Osteocyte (in vitro differentiated cells): Measurements from ENCODE around the gene CPNE7. TPM values are rescaled to one million over a fixed set of nuclear protein-coding genes. Genes with fewer than 3 reads are reported as not detected.

Source experiments
- DNase-seq: peaks from one replicate; pipeline ENCODE4 v3.0.0; 2021; ENCODE audit warnings: mixed read lengths; ENCODE audit not compliant: unreplicated experiment; ENCODE audit errors: extremely low spot score
- H3K27ac Mint-ChIP-seq: one replicate; pipeline ENCODE4 v1.8.0; 2021; ENCODE audit warnings: mild to moderate bottlenecking, mixed read lengths; ENCODE audit not compliant: unreplicated experiment
- H3K27me3 Mint-ChIP-seq: one replicate; pipeline ENCODE4 v1.8.0; 2021; ENCODE audit warnings: mixed read lengths; ENCODE audit not compliant: unreplicated experiment
- H3K36me3 Mint-ChIP-seq: one replicate; pipeline ENCODE4 v1.8.0; 2021; ENCODE audit warnings: mixed read lengths; ENCODE audit not compliant: unreplicated experiment
- H3K4me1 Mint-ChIP-seq: one replicate; pipeline ENCODE4 v1.8.0; 2021; ENCODE audit warnings: mixed read lengths; ENCODE audit not compliant: unreplicated experiment
- H3K4me3 Mint-ChIP-seq: one replicate; pipeline ENCODE4 v1.8.0; 2021; ENCODE audit warnings: mild to moderate bottlenecking, moderate library complexity, mixed read lengths; ENCODE audit not compliant: unreplicated experiment
- H3K9me3 Mint-ChIP-seq: one replicate; pipeline ENCODE4 v1.8.0; 2021; ENCODE audit warnings: mixed read lengths; ENCODE audit not compliant: unreplicated experiment
- total RNA-seq: library from RNA; stranded (reverse); gene quantifications from 2 replicates; pipeline ENCODE4 v1.2.1, GENCODE V29; 2021
- TF ChIP-seq, protein P1 (sequence below): fragments of 200-600 bp; sonication (generic); IDR thresholded peaks from 2 replicates; pipeline ENCODE4 v1.5.0; 2021; ENCODE audit warnings: antibody characterized with exemption, mild to moderate bottlenecking, moderate library complexity

The CPNE7 gene
- total RNA-seq, 1 donor from 2014 or later: 19.7 TPM

DNA sequence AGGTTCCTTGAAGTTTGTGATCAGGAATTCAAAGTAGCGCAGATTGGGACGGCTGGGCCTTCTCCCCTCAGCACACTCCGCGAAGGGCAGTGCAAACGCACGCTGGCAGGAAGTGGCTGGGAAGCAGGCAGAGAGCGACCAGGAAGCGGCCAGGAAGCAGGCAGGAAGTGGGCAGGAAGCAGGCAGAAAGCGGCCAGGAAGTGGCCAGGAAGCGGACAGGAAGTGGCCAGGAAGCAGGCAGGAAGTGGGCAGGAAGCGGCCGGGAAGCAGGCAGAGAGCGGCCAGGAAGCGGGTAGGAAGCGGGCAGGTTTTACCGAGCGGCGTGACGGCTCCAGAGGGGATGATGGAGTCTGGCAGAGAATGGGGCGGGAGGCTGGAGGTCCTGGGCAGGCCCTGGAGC, 41.1 kb downstream of the CPNE7 start:
- no peak overlapping the region for H3K4me3 Mint-ChIP-seq
- H3K4me1 Mint-ChIP-seq: peaks cover 6% of the 10 kb centered on the region
- no peak overlapping the region for H3K27ac Mint-ChIP-seq
- no peaks in the 10 kb centered on the region for H3K36me3 Mint-ChIP-seq
- no peaks in the 10 kb centered on the region for H3K9me3 Mint-ChIP-seq
- H3K27me3 Mint-ChIP-seq: no peaks in the 10 kb centered on the region
- no peak for DNase-seq
- TF ChIP-seq, protein P1, sequence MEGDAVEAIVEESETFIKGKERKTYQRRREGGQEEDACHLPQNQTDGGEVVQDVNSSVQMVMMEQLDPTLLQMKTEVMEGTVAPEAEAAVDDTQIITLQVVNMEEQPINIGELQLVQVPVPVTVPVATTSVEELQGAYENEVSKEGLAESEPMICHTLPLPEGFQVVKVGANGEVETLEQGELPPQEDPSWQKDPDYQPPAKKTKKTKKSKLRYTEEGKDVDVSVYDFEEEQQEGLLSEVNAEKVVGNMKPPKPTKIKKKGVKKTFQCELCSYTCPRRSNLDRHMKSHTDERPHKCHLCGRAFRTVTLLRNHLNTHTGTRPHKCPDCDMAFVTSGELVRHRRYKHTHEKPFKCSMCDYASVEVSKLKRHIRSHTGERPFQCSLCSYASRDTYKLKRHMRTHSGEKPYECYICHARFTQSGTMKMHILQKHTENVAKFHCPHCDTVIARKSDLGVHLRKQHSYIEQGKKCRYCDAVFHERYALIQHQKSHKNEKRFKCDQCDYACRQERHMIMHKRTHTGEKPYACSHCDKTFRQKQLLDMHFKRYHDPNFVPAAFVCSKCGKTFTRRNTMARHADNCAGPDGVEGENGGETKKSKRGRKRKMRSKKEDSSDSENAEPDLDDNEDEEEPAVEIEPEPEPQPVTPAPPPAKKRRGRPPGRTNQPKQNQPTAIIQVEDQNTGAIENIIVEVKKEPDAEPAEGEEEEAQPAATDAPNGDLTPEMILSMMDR: no peak

GRCh38 chr16:89617036-89617435, 41.5 kb downstream of the CPNE7 start:
- Mint-ChIP-seq H3K9me3 (no peaks in the 10 kb centered on the region), H3K36me3 (no peaks in the 10 kb centered on the region), H3K27me3 (no peaks in the 10 kb centered on the region), H3K27ac (no peak overlapping the region), H3K4me3 (no peak overlapping the region), H3K4me1 (peaks cover 6% of the 10 kb centered on the region)
- TF ChIP-seq, protein P1: no peak
- DNase-seq: no peak

DNA sequence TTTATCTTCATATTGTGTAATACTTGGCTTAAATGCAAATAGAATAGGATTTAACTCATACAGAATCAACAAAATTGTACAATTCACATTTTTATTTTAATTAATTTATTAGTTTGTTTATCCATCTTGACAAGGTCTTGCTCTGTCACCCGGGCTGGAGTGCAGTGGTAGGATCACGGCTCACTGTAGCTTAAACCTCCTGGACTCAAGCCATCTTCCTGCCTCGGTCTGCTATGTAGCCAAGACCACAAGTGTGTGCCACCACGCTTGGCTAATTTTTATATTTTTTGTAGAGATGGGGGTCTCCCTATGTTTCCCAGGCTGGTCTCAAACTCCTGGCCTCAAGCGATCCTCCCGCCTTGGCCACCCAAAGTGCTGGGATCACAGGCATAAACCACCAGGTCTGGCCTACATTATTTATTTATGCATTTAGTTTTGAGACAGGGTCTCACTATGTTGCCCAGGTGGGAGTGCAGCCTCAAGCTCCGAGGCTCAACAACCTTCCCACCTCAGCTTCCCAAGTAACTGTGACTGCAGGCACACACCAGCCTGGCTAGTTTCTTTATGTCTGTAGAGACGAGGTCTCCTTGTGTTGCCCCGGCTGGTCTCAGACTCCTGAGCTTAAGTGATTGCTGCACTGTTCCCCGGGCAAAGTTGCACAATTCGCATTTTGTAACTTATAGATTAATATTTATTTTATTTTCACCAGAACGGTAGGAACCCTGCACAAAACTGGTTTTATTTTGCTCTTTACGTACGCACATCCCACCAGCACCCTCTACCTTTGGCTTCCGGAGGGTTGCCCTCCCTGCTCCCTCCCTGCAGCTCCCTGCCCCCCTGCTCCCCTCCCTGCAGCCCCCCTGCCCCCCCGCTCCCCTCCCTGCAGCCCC, 42.8 kb downstream of the CPNE7 start:
- DNase-seq: no peak
- Mint-ChIP-seq H3K4me3 (no peak overlapping the region), H3K4me1 (peaks cover 4% of the 10 kb centered on the region), H3K9me3 (no peaks in the 10 kb centered on the region), H3K36me3 (no peaks in the 10 kb centered on the region), H3K27me3 (no peaks in the 10 kb centered on the region), H3K27ac (no peak overlapping the region)
- TF ChIP-seq, protein P1: no peak

DNA sequence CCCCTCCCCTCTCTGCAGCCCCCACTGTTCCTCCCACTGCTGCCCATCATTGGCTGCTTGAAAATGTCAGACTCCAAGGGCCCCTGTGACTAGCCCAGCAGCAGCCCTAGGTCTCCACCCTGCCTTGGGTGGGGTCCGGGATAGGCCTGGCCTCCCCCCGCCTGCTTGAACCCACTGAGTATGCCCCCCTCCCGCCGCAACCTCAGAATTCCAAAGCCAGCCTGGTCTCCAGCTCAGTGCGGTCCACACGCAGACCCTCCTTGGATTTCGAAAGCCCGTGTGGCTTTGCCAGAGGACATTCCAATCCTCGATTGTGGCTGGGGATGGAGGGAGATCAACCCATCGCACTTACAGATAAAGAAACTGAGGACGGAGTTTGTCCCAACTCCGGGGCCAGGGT, 44.3 kb downstream of the CPNE7 start:
- no peak overlapping the region for H3K4me3 Mint-ChIP-seq
- H3K27ac Mint-ChIP-seq: no peak overlapping the region
- DNase-seq: no peak
- peaks cover 3% of the 10 kb centered on the region for H3K27me3 Mint-ChIP-seq
- peaks cover 9% of the 10 kb centered on the region for H3K4me1 Mint-ChIP-seq
- TF ChIP-seq, protein P1: no peak
- H3K9me3 Mint-ChIP-seq: no peaks in the 10 kb centered on the region
- no peaks in the 10 kb centered on the region for H3K36me3 Mint-ChIP-seq

DNA sequence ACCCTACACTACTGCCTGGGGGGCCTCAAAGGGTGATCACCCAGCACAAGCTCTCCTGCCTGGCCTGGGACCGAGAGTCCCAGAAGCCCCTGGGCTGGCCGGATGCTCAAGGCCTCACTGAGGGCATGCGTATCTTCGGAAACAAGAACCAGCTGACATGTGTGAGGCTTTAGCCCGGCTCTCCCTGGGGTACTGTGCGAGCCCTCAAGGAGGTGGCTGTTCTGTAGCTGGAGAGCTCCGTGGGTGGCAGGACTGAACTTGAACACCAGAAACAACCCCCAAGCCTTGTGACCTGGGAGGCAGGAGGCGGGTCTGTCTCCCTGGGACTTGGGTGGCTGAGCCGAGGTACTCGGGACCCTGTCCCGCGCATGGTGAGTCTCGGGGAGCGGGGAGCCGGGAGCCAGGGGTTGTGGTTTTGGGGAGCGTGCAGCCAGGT, 44.9 kb downstream of the CPNE7 start:
- Mint-ChIP-seq H3K27me3 (peaks cover 7% of the 10 kb centered on the region), H3K4me1 (peaks cover 9% of the 10 kb centered on the region), H3K27ac (no peak overlapping the region), H3K9me3 (no peaks in the 10 kb centered on the region), H3K36me3 (no peaks in the 10 kb centered on the region), H3K4me3 (no peak overlapping the region)
- TF ChIP-seq, protein P1: no peak
- no peak for DNase-seq
